HG03469 (cell line): ENCODE measurements around the gene TMEM63C.
"Not testable (repeated sequence)": the region's sequence is repeated elsewhere in the genome, so short reads cannot be mapped to it uniquely, and the experiment has no call there.

ENCODE experiments used
- ATAC-seq: cut with Tn5 transposase; IDR thresholded peaks from one replicate; pipeline ENCODE4 v1.9.1; 2021; ENCODE audit warnings: mild to moderate bottlenecking, moderate library complexity, moderate number of reproducible peaks; ENCODE audit not compliant: unreplicated experiment

The TMEM63C gene

GRCh38 chr14:77275041-77275580 is 93.5 kb downstream of the TMEM63C start:
- ATAC-seq, result no peak

GRCh38 chr14:77275601-77276017 is 94.0 kb downstream of the TMEM63C start:
- ATAC-seq, result no peak

- no peak for ATAC-seq
Measured at GRCh38 chr14:77276295-77276935, 94.8 kb downstream of the TMEM63C start.

GRCh38 chr14:77276959-77277358 is 95.4 kb downstream of the TMEM63C start:
- ATAC-seq, result no peak

- no peak for ATAC-seq
Measured at GRCh38 chr14:77278461-77279230, 97.0 kb downstream of the TMEM63C start.

GRCh38 chr14:77279719-77280118 is 98.1 kb downstream of the TMEM63C start:
- ATAC-seq, result no peak

GRCh38 chr14:77280921-77281320 is 99.3 kb downstream of the TMEM63C start:
- not testable (repeated sequence) for ATAC-seq

GRCh38 chr14:77281852-77282410 is 100.3 kb downstream of the TMEM63C start:
- ATAC-seq, result no peak

GRCh38 chr14:77284066-77284465 is 102.5 kb downstream of the TMEM63C start:
- ATAC-seq, result no peak

- ATAC-seq, result no peak
Measured at GRCh38 chr14:77284466-77284865, 102.9 kb downstream of the TMEM63C start.

- no peak for ATAC-seq
Measured at GRCh38 chr14:77286576-77286975, 105.0 kb downstream of the TMEM63C start.

- ATAC-seq, result no peak
Measured at GRCh38 chr14:77290705-77291104, 109.1 kb downstream of the TMEM63C start.

GRCh38 chr14:77296155-77296554 is 114.6 kb downstream of the TMEM63C start:
- ATAC-seq, result no peak

GRCh38 chr14:77296906-77297305 is 115.3 kb downstream of the TMEM63C start:
- ATAC-seq, result no peak

- ATAC-seq, result no peak
Measured at GRCh38 chr14:77299771-77300170, 118.2 kb downstream of the TMEM63C start.

- ATAC-seq, result no peak
Measured at GRCh38 chr14:77301103-77301502, 119.5 kb downstream of the TMEM63C start.

GRCh38 chr14:77302926-77303325 is 121.3 kb downstream of the TMEM63C start:
- ATAC-seq, result no peak

- no peak for ATAC-seq
Measured at GRCh38 chr14:77303417-77304156, 122.0 kb downstream of the TMEM63C start.

- ATAC-seq, result no peak
Measured at GRCh38 chr14:77305696-77306095, 124.1 kb downstream of the TMEM63C start.

GRCh38 chr14:77306416-77306815 is 124.8 kb downstream of the TMEM63C start:
- no peak for ATAC-seq

- ATAC-seq, result no peak
Measured at GRCh38 chr14:77306851-77307496, 125.4 kb downstream of the TMEM63C start.
